ENCODE data around the gene HCAR1.

DNA sequence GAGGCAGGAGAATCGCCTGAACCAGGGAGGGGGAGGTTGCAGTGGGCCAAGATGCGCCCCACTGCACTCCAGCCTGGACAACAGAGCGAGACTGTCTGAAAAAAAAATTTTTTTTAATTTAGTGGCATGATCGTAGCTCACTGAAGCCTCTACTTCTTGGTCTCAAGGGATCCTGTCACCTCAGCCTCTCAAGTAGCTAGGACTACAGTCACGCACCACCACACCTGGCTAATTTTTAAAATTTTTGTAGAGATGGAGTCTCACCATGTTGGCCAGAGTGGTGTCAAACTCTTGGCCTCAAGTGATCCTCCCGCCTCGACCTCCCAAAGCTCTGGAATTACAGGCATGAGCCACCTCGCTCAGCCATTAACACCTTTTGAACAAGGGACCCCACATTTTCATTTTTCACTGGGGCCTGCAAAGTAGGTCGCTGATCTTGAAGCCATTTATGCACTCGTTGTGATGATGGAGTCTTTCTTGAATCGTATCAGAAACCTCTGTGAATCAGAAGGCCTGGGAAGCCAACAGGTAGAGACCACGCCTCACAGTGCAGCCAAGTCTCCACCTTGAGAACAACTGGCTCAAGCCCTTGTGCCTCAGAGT lies 5.9 kb downstream of the HCAR1 start:
- TF ChIP-seq, protein P1, sequence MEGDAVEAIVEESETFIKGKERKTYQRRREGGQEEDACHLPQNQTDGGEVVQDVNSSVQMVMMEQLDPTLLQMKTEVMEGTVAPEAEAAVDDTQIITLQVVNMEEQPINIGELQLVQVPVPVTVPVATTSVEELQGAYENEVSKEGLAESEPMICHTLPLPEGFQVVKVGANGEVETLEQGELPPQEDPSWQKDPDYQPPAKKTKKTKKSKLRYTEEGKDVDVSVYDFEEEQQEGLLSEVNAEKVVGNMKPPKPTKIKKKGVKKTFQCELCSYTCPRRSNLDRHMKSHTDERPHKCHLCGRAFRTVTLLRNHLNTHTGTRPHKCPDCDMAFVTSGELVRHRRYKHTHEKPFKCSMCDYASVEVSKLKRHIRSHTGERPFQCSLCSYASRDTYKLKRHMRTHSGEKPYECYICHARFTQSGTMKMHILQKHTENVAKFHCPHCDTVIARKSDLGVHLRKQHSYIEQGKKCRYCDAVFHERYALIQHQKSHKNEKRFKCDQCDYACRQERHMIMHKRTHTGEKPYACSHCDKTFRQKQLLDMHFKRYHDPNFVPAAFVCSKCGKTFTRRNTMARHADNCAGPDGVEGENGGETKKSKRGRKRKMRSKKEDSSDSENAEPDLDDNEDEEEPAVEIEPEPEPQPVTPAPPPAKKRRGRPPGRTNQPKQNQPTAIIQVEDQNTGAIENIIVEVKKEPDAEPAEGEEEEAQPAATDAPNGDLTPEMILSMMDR (IDR thresholded peaks at IDR 0.05) = no peak
- TF ChIP-seq POLR2A (IDR thresholded peaks at IDR 0.05) = no peak
